CD4-positive, alpha-beta T cell treated with Interleukin-17A for 1 hour (primary cell): ENCODE results near the gene SDHAF1.
"Not testable (repeated sequence)": the region's sequence is repeated elsewhere in the genome, so short reads cannot be mapped to it uniquely, and the experiment has no call there.

Experiments
- DNase-seq: peaks from one replicate; pipeline ENCODE4 v3.0.0-alpha.2; 2020

SDHAF1 gene

GRCh38 chr19:36025541-36025940 is 30.6 kb downstream of the SDHAF1 start:
- DNase-seq: no peak

DNA sequence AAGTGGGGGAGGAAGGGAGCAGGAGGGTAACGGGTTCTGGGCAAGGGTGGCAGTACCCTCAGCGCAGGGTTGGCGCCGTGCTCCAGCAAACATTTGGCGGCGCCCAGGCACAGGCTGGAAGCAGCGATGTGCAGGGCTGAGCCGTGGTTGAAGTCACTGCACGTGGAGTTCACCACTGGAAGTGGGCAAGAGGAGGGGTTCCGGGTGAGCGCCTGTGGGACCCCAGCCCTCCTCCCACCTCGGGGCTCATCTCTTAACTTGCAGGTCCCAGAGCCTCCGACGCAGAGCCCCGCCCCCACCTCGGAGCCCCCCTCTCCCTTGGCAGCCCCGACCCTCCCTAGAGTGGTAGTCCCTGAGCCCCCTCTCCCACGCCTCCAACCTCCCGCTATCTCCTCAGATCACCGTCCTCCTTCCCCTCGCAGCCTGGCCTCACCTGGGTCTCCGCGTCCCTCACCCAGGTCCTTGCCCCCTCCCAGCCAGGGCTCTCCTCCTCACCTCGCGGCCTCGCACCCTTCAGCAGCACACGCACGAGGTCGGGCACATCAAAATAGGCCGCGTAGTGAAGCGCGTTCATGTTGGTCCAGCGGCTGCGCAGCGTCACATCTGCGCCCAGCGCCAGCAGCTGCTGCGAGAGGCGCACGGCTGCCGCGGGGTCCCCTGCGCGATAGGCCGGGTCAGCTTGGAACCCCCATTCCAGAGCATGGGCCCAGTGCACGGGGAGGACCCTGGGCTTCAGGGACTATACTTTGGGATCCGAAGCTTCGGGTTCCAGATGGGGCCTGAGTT is 31.3 kb downstream of the SDHAF1 start:
- no peak for DNase-seq

- DNase-seq: no peak
Measured at GRCh38 chr19:36027696-36028095, 32.7 kb downstream of the SDHAF1 start.

DNA sequence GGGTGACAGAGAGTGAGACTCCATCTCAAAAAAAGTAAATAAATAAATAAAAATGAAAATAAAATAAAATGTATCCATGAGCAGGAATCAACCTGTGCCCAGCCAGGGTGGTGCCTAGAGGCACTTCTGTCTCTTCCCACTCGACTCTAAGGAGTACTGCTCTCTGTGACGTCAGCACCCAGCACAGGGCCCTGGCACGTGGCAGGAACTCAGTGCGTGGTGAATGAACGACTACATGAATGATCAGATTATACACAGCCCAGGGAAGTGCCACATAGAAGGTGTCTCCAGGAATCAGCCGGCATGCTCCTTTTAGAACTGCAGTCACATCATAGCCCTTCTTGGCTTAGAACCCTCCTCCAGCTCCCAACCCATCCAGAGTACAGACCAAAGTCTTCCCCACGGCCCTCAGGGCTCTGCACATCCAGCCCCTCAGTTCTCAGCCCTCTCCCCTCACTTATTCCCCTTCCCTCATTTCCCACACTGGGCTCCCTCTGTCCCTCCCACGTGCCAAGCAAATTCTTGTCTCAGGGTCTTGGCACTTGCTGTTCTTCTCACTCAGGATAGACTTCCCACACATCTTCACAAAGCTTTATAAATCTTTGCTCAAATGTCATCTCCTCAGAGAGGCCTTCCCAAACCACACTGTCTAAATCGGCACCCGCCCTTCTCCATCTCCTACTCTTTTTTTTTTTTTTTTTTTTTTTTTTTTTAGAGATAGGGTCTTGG is 33.5 kb downstream of the SDHAF1 start:
- DNase-seq: no peak

GRCh38 chr19:36030264-36031148 is 35.5 kb downstream of the SDHAF1 start:
- no peak for DNase-seq

DNA sequence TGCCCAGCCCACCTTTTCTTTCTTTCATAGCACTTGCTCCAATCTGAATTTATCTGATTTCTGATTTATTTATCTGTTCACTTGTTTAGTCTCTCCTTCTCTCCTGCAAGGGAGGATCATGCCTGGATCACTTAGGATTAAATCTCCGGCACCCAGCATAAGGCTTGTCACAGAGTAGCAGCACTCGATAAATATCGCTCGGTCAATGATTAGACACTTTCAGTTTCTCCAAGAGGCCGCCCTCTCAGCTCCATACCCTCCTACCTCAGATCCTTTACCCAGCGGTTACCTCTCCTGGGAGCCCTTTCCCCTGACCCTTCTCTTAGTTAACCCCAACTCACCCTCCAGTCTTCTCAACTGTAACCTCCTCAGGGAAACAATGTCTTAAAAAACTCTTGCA is 36.3 kb downstream of the SDHAF1 start:
- no peak for DNase-seq

DNA sequence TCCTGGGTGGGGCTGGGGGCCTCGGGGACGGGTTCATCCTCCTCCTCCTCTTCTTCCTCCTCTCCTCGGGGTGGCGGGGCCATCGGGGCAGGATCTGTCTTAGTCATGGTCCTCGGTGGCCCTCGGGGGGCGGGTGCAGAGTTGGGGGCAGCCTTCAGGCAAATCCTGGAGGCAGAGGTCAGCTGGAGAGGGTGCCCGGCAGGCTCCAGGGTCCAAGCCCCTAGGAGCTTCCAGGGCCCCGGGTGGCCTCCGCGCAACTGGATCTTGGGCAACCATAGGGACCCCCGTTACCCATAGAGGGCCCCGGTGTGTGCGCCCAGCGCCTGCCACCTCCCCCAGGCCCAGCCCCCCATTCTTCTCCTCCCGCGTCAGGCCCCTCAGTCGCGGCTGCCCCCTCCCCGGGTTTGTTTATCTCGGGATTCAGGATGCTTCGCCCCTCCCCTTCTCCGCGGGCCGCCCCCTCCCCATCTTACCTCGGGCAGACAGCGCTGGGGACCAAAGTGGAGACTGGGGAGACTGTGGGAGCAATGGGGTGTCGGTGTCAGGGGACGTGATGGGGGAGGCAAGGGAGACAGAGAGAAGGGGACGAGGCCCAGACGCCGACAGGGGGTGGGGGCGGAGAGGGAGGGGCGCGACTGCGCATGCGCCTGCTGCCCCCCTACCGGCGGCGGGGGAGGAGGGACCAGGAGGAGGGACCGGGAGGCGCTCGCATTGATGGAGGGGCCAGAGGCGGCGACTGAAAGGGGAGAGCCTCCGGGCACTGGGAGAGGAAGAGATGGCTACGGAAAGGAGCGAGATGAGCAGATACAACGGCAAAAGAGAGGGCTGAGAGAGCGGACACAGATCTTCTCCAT is 37.5 kb downstream of the SDHAF1 start, which contains the start of gene CLIP3:
Gene CLIP3, minus strand, starts transcription at position 623 of the 854 bp plus-strand sequence. Its CDS starts 516 bp downstream, at position 107.
- DNase-seq: peak; percentile 26

- DNase-seq: no peak
Measured at GRCh38 chr19:36040495-36040894, 45.5 kb downstream of the SDHAF1 start.

DNA sequence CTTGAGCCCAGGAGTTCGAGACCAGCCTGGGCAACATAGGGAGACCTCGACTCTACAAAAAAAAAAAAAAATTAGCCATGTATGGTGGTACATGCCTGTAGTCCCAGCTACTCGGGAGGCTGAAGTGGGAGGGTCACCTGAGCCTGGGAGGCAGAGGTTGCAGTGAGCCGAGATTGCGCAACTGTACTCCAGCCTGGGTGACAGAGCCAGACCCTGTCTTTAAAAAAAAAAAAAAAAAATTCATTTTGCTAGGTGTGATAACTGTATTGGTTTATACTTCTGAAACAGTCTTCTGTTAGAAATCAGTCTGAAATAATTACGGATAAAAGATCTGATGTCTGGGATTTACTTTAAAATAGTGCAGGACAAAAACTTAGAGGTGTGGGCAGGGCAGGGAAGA is 46.1 kb downstream of the SDHAF1 start:
- not testable (repeated sequence) for DNase-seq

DNA sequence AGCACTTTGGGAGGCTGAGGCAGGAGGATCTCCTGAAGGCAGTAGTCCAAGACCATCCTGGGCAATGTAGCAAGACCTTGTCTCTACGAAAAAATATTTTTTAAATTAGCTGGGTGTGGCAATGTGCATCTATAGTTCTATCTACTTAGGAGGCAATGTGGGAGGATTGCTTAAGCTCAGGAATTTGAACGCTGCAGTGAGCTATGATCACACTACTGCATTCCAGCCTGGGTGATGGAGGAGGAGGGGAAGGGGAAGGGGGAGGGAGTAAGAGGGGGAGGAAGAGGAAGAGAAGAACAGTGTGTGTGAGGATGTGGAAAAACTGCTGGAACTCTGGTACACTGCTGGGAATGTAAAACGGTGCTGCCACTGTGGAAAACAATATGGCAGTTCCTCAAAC is 46.8 kb downstream of the SDHAF1 start:
- DNase-seq: no peak

- DNase-seq: no peak
Measured at GRCh38 chr19:36043952-36044351, 49.0 kb downstream of the SDHAF1 start.
